Fibroblast of skin of right quadriceps (primary cell): ENCODE data around the gene AK2.
A peak's percentile ranks its signal among the peaks of the same experiment; 100 is the strongest.
"Not testable (repeated sequence)": the region's sequence is repeated elsewhere in the genome, so short reads cannot be mapped to it uniquely, and the experiment has no call there.

Experiments used
- DNase-seq: peaks from one replicate; pipeline ENCODE4 v3.0.0-alpha.2; 2013

The AK2 gene

DNA sequence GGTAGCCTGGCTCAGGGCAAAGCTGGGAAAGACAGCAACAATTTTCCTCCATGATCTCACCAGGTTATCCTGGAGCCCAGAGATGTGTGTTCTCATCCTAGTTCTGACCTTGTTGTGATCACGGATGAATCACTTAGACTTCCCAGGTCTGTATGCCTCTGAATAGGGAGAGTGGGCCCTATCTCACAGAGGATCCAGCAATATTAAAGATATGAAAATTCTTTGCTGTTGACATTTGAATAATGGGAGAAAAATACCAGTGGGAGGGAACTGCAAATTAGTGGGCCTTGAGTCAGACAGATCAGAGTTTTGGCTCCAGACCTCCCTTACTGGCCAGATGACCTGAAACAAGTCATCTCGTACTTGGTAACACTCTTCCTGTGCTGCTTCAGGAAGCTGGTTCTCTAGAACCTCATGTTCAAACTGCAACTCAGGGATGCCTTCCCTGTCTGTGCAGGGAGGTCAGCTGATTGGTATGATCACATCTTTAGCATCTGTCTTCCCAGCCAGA is 39.2 kb downstream of the AK2 start:
- DNase-seq = peak; percentile 70

DNA sequence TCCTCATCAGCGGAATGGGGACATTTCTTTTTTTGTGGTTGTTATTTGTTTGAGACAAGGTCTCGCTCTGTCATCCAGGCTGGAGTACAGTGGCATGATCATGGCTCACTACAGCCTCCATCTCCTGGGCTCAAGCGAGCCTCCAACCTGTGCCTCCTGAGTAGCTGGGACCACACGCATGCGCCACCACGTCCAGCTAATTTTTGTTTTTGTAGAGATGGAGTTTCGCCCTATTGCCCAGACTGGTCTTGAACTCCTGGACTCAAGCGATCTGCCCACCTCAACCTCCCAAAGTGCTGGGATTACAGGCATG is 43.4 kb downstream of the AK2 start:
- DNase-seq = not testable (repeated sequence)

DNA sequence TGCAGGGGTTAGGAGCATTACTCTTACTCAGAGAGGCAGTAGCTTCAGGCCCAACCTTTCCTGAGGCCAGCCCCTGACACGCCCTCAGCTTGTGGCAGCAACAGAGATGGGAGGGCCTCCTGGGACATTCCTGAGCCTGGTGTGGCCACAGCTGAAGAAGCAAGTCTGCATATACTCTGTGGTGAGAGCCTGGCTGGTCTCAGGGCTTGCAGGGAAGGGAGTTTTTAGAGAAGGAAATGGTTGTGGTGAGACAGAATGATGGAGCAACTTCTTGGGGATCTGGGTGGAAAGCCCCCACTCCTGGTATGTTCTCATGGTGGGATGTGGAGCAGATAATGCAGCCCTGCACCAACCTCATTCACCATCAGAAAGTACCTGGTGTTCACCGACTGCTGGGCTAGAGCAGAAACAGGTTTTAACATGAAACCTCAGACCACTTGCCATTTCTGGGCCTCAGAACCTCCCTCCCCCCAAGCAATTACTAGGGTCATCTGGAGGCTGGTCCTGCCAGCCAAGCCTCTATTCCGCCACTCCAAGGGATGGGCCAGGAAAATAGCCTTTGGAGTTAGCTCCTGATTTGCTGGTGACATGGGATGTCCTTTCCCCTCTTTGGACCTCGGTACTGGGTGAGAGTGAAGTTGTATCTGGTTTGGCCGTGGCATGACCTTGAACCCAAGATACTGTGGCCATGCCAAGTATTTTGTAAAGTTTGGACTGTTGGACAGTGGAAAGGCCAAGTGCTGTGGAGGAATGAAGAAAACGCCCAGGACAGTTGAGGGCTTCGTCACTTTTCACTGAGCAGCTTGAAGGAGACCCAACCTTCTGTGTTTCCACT is 44.0 kb downstream of the AK2 start:
- DNase-seq = peak; percentile 94

DNA sequence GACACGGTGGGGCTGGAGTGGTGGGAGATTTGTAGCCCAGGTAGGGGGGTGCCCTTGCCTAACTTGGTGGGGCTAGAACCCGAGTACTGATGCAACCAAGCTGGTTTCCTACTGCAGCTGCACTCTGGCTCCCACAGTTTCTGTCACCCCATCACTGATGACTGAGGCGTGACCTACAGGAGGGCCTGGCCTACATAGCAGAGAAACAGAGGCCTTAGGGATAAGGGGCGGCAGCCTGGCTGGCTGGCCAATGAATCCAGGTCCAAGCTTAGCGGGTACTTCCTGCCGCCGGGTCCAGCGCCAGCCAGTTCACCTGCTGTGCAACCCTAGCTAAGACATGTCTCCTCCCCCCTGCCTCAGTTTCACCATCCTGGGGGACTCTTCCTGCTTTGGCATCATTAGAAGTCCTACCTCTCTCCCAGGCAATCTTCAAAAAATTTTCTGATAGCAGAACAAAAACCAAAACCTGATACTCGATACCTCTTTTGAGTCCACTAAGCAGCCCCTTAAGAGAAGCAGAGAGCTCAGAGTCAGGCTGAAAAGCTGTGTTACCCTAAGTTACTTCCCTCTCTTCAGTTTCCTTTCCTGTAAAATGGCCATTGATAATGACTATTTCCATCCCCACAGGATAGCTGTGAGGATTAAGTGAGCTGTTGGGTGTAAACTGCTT is 44.7 kb downstream of the AK2 start:
- no peak for DNase-seq

DNA sequence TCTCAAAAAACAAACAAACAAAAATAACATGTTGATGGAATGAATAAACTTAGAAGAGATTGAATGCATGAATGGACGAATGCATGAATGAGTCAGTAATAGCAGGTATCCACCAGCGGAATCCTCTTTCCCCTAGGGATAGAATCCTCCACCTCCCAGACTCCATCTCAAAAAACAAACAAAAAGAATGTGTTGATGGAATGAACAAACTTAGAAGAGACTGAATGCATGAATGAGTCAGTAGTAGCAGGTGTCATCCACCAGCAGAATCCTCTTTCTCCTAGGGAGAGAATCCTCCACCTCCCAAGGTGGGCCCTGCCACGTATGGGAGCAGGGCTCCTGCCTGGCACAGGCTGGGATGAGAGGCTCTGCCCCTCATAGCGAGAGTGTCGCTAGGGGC is 45.3 kb downstream of the AK2 start:
- DNase-seq = no peak

DNA sequence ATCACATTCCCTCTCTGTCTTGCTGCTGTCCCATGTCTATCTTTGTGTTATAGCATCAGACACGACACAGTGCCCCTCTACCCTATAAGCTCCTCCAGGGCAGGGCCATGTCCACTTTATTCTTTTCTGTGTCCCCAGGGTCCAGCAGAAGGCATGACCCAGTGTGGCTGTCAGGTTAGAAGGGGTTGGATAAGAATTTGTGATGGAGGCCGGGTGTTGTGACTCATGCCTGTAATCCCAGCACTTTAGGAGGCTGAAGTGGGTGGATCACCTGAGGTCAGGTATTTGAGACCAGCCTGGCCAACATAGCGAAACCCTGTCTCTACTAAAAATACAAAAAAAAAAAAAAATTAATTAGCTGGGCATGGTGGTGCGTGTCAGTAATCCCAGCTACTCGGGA is 45.8 kb downstream of the AK2 start:
- no peak for DNase-seq

DNA sequence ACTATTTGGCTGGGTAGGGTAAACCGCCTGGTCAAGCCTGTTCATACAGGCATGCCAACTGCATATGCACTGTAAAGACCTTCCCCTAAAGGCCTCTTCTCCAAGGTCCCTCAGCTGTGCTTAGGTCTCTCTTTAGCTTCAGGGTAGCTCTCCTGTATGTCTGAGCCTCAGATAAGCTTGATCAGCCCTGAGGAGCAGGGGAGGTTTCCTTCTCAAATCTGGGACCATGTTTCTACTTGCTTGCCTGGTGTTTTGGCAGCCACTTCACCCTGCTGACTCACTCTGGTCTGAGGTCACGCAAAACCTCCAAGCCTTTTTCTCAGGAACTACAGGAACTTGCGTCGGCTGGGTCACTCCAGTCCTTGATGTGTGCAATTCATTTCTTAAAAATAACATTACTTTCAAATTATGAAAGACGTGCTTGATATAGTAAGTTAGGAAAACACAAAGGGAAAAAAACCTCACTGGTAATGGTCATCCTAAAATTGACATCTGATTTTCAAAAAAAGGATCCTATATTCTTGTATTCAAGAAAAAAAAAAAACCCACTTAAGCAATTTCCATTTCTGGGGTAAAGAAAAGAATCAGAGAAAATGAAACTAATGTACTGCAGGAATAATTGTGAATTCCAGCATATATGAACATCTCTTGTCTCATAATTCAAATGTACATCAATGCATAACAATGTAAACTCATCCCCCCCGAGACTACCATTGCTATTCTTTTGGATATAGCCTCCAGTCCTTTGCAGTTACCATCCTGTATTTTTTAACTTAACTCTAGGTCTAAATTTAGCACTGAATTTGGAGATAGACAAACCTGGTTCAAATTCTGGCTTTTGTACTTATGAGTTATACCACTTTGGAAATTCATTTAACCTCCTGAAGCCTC is 47.3 kb downstream of the AK2 start:
- peak; percentile 87 for DNase-seq

DNA sequence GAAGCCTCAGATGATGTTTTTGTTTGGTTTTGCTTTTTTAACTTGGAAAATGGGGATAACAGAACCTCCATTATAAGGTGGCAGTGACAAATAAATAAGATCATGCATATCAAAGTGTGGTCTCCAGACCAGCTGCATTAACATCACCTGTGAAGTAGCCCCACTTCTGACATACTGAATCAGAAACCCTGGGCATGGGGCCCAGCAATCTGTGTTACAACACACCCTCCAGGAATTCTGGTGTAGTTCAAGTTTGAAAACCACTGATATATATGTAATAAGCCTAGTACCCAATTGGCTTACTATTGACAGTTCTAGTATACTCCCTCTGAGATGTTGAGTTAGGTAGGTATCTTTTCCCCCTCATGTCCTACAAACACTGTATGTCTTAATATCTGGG is 48.0 kb downstream of the AK2 start:
- DNase-seq = peak; percentile 65

DNA sequence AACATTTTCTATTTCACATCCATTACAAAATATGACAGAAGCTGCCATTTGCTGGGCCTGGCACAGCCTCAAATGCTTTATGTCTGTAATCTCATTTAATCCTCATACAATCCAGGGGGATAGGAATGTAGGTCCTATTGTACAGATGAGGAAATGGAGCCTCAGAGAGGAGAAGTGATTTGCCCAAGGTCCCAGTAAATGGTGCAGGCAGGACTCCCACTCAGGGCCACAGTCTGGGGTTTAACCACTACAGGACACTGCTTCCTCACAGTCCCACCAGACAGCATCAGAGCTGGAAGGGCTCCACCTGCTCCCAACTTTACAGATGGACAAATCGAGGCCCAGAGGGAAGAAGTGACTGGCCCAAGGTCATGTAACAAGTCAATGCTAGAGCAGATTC is 51.5 kb downstream of the AK2 start:
- no peak for DNase-seq

DNA sequence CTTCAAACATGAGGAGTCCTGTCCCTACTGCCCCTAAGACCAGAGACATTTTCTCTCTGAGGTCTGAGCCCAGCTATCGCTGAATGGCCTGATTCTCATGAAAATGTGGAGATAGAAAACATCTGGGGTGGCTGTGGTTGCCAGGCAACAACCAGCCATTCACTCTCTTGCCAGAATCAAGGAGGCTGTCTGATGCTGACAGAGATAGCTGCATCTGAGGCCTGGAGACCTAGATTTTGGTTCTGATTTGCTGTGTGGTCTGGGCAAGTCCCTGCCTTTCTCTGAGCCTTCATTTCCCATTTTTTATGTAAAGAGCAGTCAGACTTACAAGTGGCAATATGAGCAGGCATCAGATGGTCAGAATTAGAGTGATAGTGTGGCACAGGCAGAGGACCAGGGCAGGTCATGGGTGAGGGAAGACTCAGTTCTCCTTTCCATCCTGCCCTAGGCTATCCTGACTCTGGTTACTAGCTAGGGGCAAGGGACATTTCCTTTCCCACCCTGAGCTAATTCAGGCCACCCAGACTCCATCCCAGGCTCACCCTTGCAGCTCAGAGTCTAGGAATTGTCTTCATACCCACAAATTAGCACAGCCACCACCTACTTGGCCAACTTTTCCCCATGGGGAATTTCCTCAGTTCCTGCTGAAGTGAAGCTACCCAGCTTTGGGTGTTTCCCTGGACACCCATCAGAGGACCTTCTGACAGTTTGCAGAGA is 52.1 kb downstream of the AK2 start:
- DNase-seq = peak; percentile 57

DNA sequence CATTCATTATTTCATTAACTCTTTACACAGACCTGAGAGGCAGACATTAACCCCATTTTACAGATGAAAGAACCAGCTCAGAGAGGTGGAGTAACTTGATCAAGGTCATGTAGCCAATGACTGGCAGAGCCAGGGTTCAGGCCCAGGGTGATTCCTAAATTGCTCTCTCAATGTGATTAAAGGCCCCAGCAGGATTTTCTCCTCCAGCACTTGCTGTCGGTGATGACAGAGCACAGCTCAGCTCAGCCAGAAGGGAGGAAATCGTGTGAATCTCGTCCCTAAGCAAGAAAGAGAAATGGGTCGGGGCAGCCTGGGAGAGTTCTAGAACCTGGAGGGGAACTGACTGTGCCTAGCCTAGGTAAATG is 52.6 kb downstream of the AK2 start:
- DNase-seq = no peak

DNA sequence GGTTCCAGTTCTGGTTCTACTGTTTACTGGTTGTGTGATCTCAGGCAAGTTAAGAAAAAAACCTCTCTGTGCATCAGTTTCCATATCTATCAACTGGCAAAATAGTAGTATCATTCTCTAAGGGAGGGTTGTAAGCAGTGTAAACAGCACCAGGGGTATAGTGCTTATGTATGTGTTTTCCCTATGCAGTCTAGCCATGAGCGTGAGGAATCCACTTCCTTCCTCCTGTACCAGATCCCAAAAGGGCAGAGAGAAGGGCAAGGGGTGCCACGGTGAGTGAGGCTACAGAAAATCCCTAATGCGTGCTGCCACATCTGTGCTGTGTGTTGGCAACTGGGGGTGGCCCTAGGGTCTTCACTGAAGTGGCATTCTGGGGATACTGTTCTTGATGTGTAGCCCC is 53.7 kb downstream of the AK2 start:
- no peak for DNase-seq

DNA sequence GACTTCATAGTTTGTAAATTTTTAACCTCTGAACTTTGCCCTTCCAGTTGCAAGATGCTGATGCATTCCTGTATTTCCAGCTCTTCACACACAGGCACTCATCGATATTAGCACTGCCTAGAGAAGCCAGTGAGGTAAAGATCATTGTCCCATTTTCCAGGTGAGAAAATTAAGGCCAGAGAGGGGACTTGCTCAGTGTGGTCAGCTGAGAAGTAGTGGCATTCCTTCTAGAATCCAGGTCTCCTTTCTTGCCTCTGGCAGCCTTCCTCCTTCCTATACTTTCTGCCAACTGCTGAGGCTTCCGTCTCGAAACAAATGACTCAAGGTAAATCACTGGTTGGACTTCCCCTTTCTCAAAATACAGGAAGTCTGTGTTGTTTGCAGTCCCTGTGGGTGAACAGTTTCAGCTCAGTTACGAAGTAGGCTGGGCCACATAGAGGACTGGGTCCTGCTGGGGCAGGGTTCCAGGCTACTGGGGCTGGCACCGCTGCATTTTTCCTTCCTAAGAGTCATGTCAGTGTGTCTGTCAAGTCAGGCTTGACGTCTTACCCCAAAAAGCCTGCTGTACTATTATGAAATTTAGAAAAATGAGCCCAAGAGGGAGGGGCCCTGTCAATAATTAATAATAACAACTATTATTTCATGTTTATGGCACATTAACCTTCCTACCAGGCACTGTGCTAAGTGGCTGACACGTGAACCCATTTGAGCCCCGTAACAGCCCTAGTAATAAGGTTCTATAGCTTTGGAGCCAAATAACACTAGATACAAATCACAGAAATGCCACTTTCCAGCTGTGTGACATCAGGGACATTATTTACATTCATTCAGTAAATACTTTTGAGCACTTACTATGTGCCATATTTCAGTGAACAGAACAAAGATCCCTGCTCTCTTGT is 55.4 kb downstream of the AK2 start:
- peak; percentile 78 for DNase-seq

DNA sequence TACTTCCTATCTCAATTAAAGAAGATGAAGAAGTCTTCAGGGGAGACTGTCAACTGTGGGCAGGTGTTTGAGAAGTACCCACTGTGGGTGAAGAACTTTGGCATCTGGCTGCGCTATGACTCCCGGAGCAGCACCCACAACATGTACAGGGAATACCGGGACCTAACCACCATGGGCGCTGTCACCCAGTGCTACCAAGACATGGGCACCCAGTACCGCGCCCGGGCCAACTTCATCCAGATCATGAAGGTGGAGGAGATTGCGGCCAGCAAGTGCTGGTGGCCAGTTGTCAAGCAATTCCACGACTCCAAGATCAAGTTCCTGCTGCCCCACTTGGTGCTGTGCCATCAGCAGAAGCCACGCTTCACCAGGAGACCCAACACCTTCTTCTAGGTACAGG is 56.6 kb downstream of the AK2 start:
- DNase-seq = no peak

DNA sequence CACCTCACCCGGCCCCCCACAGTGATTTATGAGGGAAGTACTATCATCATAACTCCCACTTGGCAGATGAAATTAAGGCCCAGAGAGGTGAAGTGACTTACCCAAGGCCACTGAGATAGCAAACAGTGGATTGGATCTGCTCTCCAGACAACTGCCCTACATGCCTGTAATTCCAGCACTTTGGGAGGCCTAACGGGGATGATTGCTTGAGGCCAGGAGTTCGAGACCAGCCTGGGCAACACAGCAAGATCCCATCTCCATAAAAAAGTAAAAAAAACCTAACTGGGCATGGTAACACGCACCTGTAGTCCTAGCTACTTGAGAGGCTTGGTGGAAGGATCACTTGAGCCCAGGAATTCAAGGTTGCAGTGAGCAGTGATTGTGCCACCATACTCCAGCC is 57.8 kb downstream of the AK2 start:
- no peak for DNase-seq

DNA sequence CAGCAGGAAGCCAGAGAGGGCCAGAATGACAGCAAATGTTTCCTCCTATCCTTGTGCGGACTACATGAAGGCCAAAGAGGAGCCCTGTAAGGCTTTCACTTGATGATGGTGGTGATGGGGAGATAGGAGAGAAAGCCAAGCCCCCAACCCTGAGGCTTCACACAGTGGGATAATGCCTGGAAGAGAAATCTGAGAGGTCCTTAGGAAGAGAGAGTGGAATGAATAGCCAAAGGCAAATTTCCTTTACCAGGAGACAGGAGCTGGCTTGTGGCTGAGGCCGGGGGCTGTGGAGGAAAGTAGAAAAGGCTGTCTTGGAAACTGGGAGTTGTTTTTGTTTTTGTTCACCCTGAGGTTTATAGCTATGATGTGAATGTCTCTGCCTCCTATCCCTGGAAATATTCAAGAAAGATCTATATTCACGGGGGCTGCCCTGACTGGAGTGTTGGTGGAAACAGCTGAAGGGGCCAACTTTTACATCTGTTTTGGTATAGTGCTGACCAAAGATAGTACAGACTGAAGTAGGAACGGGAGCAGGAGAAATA is 59.1 kb downstream of the AK2 start:
- no peak for DNase-seq

DNA sequence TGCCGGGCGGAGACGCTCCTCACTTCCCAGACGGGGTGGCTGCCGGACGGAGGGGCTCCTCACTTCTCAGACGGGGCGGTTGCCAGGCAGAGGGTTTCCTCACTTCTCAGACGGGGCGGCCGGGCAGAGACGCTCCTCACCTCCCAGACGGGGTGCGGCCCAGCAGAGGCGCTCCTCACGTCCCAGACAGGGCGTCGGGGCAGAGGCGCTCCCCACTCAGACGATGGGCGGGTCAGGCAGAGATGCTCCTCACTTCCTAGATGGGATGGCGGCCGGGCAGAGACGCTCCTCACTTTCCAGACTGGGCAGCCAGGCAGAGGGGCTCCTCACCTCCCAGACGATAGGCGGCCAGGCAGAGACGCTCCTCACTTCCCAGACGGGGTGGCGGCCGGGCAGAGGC is 61.6 kb downstream of the AK2 start:
- not testable (repeated sequence) for DNase-seq

DNA sequence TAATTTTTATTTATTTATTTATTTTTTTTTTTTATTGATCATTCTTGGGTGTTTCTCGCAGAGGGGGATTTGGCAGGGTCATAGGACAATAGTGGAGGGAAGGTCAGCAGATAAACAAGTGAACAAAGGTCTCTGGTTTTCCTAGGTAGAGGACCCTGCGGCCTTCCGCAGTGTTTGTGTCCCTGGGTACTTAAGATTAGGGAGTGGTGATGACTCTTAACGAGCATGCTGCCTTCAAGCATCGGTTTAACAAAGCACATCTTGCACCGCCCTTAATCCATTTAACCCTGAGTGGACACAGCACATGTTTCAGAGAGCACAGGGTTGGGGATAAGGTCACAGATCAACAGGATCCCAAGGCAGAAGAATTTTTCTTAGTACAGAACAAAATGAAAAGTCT is 63.2 kb downstream of the AK2 start:
- DNase-seq = not testable (repeated sequence)

DNA sequence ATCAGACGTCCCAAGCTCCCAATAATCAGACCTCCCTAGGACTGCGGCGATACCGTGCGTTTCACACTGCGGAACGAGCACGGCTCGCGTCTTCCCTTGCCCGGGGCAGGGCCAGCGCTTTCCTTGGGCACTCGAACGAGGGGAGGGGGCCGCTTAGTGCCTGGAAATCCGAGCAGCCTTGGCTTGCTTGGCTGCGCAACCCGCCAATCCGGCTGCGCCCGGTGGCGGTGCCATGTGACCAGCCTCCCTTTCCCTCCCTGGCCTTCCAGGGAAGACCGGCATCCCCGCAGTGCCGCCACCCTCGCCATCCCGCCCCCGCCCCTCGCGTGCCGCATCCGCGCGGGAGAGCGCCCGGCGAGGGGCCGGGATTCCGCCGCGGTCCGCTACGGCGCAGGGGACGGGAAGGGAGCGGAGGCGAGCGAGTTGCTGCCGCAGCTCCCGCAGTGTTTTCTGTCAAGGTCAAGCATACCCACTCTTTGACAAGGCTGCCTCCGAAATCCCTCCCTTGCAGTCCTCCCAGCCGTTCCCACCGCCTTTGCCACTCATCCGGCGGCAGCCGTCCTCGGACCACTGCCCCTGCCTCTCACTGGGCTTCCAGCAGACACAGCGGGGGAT is 63.8 kb downstream of the AK2 start:
- DNase-seq = peak; percentile 39

DNA sequence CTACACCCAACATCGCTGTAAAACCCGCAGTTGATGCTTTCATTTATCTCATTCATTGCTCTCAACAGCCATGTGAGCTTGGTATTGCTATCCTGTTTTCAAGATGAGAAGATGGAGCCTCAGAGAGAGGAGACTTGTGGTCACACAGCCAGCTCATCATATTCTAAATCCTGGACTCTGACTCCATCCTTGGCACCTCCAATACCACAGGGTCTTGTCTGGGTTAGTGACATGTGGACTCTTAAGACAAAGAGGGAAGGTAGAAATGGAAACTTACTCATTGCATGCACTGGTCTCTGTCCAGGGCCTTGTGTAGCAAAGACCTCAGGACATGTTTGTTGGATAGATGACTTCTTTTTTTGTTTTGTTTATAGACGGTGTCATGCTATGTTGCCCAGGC is 65.1 kb downstream of the AK2 start:
- DNase-seq = no peak

DNA sequence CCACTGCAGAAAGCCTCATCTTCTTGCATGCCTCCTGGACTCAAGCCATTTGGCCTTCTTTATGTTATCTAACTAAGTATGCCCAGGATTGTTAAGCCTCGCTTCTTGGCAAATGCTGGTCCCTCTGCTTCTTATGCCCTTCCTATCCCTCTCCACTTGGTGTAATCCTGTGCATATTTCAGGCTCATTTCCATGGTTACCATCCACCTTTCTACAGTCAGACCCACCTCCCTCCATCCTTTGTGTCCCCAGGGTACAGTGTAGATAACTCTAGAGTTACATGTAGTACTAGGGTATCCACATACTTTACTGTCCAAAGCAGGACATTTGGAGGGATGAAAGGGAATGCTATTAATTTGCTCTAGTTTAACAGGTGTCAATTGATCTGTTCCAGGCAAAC is 65.5 kb downstream of the AK2 start:
- DNase-seq = no peak
